RCC 7860 (cell line): Measurements from ENCODE around the gene ADNP.

Source experiments
- DNase-seq: peaks from one replicate; pipeline ENCODE4 v3.0.0-alpha.2; 2015; ENCODE audit warnings: low spot score
- FAIRE-seq: peaks from 2 replicates; lab custom pipeline; 2012; peaks lifted over from hg19 to GRCh38; lab: Jason Lieb, UNC

The ADNP gene

DNA sequence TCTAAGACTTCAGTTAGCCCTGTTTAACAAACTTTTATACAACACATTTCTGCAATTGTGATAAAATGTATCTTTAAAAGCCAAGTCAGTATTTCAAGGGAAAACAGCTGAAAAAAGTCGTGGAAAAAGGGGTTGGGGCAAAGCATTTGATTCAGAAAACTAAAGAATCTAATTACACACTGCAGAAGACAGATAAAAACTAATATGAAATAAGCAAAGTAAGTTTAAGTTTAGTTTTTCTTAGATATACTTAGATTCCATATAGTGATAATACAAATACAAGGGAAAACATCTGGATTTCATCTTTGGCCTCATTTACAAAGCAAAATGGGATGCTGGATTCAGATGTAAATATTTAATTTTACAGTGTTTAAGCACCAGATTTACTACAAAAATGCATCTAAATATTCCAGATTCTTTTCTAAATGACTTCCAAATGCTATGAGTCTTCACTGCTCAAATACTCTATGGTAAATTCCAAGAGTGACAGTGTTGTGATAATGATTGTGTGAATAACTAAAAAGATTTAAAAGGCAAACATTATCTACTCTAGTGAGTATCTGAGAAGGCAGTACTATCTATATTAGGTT is 1.5 kb upstream of the ADNP start:
- no peak for DNase-seq
- FAIRE-seq, result no peak

GRCh38 chr20:50932016-50932485 is 814 bp upstream of the ADNP start:
- FAIRE-seq, result no peak
- no peak for DNase-seq

DNA sequence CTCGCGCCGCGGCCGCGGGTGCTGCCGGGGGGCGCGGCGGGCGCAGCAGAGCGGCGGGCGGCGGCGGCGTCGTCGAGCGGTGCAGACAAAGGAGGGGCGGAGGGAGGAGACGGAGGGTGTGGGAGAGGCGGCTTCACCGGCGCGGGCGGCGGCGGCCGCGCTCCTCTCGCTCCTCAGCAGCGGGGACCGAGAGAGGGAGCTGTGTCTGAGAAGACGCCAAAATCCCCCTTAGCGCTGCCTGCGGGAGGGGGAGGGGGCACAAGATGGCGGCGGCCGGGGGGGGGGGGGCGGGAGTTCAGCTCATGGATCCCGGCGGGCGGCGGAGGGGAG is 296 bp downstream of the ADNP start:
- no peak for DNase-seq
- no peak for FAIRE-seq

GRCh38 chr20:50930139-50930975 is 880 bp downstream of the ADNP start:
- FAIRE-seq (no peak), DNase-seq (no peak)

DNA sequence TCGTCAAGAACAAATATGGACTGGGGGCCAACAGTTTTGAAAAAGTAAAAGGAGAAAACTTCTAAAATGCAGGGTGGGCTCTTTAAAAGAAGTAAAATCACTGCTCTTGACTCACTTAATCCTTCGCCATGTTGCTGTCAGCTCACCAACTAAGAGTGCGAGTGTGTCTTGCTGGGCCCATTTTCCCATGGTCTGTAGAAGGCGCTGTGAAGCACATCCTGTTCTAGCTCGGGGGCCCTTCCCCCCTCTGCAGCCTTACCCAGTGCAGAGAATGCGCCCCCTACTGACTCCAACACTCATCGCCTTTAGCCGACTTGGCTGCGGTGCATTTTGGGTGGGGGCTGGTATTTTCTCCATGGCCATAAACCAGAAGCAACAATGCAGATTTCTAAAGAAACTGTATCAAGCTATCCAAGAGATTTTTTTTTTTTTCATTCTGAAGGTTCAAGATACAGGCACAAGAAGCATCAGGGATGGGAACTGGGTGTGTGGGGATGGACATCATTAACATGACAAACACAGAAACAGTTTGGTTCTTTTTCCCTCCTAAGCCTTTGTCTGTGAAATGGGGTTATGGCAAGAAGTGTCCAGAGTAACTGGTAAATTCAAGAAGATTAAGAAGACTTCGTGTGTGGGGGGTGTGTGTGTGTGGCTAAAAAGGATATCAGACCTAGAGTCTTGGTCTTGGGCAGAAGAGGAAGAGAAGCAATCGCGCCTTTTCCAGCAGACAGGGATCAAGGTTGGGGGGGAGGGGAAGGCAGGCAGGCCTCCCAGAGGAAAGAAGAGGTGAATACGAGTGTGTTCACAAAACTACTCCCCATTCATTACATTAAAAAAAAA is 1.7 kb downstream of the ADNP start:
- peak; percentile 89 for DNase-seq
- peak; percentile 66 for FAIRE-seq

- no peak for DNase-seq
- no peak for FAIRE-seq
Observed at GRCh38 chr20:50928469-50928868, 2.8 kb downstream of the ADNP start.

DNA sequence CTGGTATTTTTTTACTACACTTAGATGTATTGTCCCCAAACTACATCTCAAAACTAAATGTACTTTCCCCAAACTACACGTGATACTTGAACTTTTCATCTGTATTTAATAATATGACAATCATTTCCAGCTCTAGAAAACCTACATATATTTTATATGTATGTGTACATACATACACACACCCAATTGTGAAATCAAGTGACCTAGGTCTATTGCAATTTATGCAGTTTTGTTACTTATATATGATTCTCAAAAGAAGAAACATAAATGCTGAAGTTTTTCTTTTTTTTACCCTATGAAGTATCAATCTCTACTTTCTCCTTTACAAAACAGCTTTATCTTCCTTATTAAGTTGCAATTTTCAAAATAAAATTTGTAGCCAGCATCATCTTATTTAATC is 4.7 kb downstream of the ADNP start:
- FAIRE-seq (no peak), DNase-seq (no peak)

GRCh38 chr20:50924261-50924920 is 6.8 kb downstream of the ADNP start:
- no peak for FAIRE-seq

GRCh38 chr20:50921803-50922501 is 9.3 kb downstream of the ADNP start:
- DNase-seq (no peak), FAIRE-seq (no peak)

More at GRCh38 chr20:50924261-50924920, 6.8 kb downstream of the ADNP start:
- DNase-seq, result no peak

GRCh38 chr20:50920997-50921396 is 10.2 kb downstream of the ADNP start:
- no peak for FAIRE-seq
- no peak for DNase-seq

DNA sequence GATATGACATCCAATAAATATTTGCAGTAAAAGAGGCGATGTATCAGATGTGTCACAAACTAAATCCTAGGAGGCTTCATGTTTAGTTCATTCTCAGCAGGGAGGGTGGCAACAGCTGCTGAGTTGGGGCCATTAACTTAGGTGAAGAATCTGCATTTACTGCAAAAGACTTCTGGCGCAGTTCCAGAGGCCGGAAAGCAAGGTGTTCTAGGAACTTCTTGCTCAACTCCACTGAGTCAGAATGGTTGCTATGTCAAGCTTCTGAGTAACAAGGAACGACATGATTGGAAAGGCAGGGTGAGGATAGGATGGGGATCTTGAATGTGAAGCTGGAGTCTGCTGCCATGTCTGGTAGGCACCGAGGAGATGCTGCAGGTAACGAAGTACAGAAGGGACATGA is 11.7 kb downstream of the ADNP start:
- peak; percentile 70 for DNase-seq
- FAIRE-seq, result no peak

DNA sequence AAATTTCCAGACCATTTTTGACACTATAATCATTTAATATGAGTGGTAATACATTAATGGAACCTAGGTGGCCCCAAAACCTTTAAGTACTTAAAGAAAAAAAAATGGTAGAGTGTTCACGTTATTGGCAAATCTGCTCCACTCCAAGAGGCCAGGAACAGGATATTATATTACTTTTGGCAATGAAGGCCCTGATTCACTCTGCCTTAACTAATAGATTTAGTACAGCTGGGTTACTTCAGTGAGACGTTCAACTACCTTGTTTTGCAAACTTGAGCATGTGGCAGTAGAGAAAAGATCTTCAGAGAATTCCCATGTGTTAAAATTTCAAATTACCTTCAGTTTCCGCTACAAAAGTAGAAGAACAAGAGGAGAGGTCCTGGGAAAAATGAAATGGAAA is 12.8 kb downstream of the ADNP start:
- DNase-seq (no peak), FAIRE-seq (no peak)

DNA sequence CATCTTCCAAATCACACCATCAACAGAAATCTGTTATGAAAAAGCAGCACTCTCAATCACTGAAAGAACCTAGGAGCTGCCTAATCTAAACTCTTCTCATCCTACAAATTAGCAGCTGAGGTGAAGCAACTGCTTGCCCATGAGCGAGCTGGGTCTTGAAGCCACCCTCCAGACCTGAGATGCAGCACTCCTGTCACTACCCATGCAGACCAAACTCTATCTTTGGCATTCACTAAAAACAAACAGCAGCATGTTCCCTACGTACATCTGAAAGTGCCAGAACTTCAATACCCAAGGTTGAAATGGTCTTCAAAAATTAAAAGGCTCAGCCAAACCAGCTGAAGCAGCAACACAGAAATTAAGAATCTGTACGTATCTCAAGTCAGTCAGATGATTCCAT is 14.3 kb downstream of the ADNP start:
- DNase-seq, result no peak
- no peak for FAIRE-seq

DNA sequence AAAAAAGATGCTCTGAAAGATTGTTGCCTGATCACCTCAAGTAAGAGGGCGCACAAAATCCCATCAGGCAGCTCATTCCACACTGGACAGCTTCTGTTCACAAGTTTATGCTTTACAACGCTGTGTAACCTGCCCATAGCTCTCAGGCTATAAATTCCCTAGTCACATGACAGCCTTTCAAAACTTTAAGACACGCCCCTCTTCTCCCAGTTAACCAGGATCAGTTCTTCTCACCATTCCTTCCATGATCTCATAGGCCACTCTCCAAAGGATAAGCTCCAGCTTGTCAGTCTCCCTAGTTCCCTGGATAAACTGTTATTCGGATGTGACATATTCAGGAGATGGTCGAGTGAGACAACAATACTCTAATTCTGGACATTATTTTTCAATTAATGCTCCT is 15.0 kb downstream of the ADNP start:
- FAIRE-seq (no peak), DNase-seq (no peak)

DNA sequence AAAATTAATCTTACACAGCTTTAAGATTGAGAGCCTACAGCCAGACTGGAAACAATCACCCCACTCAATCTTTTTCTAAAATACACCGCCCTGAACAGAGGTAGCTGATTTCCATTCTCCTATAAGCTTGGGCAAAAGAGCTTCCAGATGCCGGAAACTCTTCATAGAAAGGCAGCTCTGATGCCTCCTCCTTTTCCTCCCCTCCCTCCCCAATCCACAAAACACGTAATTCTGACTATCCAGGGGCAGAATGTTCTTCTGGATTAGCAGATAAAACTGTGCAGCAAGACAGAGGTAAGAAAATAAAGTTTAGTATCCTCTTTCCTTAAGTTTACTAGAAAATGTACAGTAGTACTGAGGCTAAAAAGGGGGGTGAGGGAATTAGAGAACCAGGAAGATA is 15.8 kb downstream of the ADNP start:
- DNase-seq, result no peak
- no peak for FAIRE-seq

DNA sequence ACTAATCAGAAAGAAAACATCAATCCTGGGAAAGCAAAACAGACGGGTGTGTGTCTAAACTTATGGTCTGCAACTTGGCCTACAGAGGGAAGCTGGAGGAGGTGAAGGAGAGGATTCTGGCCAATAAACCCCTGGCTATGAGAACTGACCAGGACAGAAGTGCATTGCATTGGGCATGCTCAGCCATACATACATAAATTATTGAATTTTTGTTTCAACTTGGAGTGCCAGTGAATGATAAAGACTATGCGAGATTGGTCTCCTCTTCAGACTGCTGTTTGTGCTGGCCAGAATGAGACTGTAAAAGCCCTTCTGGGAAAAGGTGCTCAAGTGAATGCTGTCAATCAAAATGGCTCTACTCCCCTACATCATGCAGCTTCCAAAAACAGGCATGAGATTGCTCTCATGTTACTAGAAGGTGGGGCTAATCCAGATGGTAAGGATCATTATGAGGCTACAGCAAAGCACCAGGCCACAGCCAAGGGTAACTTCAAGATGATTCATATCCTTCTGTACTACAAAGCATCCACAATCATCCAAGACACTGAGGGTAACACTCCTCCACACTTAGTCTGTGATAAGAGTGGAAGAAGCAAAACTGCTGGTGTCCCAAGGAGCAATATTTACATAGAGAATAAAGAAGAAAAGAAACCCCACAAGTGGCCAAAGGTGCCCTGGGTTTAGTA is 17.4 kb downstream of the ADNP start:
- FAIRE-seq (peak; percentile 82), DNase-seq (peak; percentile 78)

DNA sequence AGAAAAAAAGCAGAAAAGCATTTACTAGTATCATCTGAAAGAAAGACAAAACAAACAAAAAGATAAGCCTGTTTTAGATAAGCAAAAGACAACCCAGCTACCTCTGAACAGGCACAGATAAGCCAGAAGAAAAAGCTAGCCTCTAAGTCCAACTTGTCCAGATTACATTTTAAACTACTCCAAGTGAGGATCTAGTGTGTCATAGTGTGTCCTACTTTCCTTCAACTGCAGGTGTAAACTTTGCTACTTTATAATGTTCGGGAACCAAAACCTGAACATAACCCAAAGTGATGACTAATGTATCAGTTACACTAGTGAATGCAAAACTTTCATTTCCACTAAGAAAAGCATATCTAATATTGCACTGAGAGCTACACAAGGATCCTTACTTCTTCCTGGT is 19.5 kb downstream of the ADNP start:
- DNase-seq, result no peak
- no peak for FAIRE-seq

GRCh38 chr20:50911030-50911429 is 20.2 kb downstream of the ADNP start:
- no peak for DNase-seq
- no peak for FAIRE-seq

- no peak for DNase-seq
- FAIRE-seq, result no peak
Observed at GRCh38 chr20:50909413-50909812, 21.8 kb downstream of the ADNP start.

GRCh38 chr20:50904067-50904570 is 27.1 kb downstream of the ADNP start:
- DNase-seq, result no peak
- no peak for FAIRE-seq
